Measurements from ENCODE around the gene KIF6. TPM values are rescaled to one million over a fixed set of nuclear protein-coding genes. Genes with fewer than 3 reads are reported as not detected.

KIF6 gene
- total and polyA plus RNA-seq, 7 experiments from 2014 or later = 0.75 TPM; not detected in 6

DNA sequence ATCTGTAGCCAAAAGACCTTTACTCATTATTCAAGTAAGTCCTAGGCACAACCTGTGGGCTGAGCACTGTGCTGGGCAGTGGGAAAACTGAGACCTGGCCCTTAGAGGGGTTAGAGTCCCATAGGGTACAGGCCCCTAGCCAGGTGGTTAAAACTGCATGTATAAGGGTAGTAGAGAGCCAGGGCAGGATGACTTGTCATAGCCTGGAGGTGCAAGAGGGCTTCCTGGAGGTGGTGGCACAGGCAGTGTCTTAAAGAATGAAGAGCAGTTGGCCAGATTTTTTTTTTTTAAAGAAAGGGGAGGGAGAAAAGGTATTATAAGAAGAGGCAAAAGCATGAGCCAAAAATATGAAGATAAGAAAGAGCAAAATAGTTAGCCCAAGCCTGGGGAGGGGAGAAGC lies 226.2 kb downstream of the KIF6 start:
- Histone ChIP-seq H3K4me3 (ENCODE audit: low read length) (no peak overlapping the region), H3K9me3 (ENCODE audit: control insufficient read depth in 2 of 3, low read length in 3 of 3) (peaks cover 0 to 18% (median 0%) of the 10 kb centered on the region in 3 experiments), H3K4me1 (ENCODE audit: control insufficient read depth in 2 of 2, insufficient read depth in 2 of 2, low read length in 2 of 2) (no peaks in the 10 kb centered on the region), H3K27ac (ENCODE audit: low read depth, low read length) (no peak overlapping the region), H3K27me3 (ENCODE audit: control insufficient read depth in 2 of 2, insufficient read depth in 2 of 2, low read length in 2 of 2) (no peaks in the 10 kb centered on the region), H3K36me3 (ENCODE audit: control insufficient read depth in 2 of 3, insufficient read depth in 3 of 3, low read length in 3 of 3) (no peaks in the 10 kb centered on the region)
- Mint-ChIP-seq H3K4me1 (no peaks in the 10 kb centered on the region), H3K36me3 (peaks cover 0 to 22% (median 1%) of the 10 kb centered on the region in 5 donors), H3K9me3 (peaks cover 18 to 46% (median 32%) of the 10 kb centered on the region in 11 donors), H3K4me3 (no peak overlapping the region), H3K27me3 (peaks cover 10 to 71% (median 56%) of the 10 kb centered on the region in 5 donors), H3K27ac (no peak overlapping the region)
- intact Hi-C loops (cut with micrococcal nuclease) = no loop called here
- ATAC-seq (no peak), DNase-seq (no peak)
- POLR2A ChIA-PET = no interaction called here
- CTCF ChIA-PET = no interaction called here

DNA sequence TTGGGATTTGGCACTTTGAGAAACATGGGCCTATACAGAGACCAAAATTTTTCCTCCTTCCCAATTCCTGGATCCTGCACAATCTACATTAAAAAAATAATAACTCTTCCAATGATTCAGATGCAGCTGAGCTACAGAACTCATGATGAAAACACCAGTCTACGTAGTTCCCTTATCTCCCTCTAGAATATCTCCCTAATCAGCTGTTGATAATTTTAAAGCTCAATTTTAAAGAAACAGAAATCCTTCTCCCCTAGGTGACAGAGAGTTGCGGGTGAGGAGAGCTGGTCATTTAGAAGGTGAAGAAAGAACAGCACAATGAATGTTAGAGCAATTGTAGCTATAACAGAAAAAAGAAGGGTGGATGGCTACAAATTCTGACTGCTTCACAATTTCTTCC lies 227.1 kb downstream of the KIF6 start:
- CTCF ChIA-PET = no interaction called here
- Mint-ChIP-seq H3K4me1 (no peaks in the 10 kb centered on the region), H3K27ac (no peak overlapping the region), H3K36me3 (peaks cover 0 to 17% (median 1%) of the 10 kb centered on the region in 5 donors), H3K27me3 (peaks cover 15 to 67% (median 46%) of the 10 kb centered on the region in 5 donors), H3K9me3 (peaks cover 16 to 40% (median 26%) of the 10 kb centered on the region in 11 donors), H3K4me3 (no peak overlapping the region)
- POLR2A ChIA-PET = no interaction called here
- DNase-seq (no peak), ATAC-seq (no peak)
- Histone ChIP-seq H3K9me3 (ENCODE audit: control insufficient read depth in 2 of 3, low read length in 3 of 3) (peaks cover 0 to 18% (median 0%) of the 10 kb centered on the region in 3 experiments), H3K4me3 (ENCODE audit: low read length) (no peak overlapping the region), H3K4me1 (ENCODE audit: control insufficient read depth in 2 of 2, insufficient read depth in 2 of 2, low read length in 2 of 2) (no peaks in the 10 kb centered on the region), H3K27ac (ENCODE audit: low read depth, low read length) (no peak overlapping the region), H3K36me3 (ENCODE audit: control insufficient read depth in 2 of 3, insufficient read depth in 3 of 3, low read length in 3 of 3) (no peaks in the 10 kb centered on the region), H3K27me3 (ENCODE audit: control insufficient read depth in 2 of 2, insufficient read depth in 2 of 2, low read length in 2 of 2) (no peaks in the 10 kb centered on the region)
- intact Hi-C loops (cut with micrococcal nuclease) = no loop called here

DNA sequence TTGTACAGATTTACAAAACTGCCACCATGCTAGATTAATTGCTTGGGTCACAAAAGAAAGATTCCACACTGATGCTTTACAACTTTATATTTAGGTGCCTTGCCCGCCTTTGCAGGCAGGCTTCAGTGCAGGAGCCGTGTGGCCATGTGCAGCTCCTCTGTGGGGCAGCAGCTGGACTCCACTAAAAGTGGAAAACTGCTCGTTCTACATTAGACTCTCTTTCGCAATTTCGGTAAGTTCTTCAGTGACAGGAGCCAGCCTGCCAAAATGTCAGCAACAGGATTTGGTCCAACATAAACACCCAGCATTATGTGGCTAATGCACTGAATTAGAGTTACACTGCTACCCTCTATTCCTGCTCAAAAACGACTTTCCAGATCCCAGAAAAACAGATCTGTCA lies 228.3 kb downstream of the KIF6 start:
- Histone ChIP-seq H3K27ac (ENCODE audit: low read depth, low read length) (no peak overlapping the region), H3K36me3 (ENCODE audit: control insufficient read depth in 2 of 3, insufficient read depth in 3 of 3, low read length in 3 of 3) (no peaks in the 10 kb centered on the region), H3K4me1 (ENCODE audit: control insufficient read depth in 2 of 2, insufficient read depth in 2 of 2, low read length in 2 of 2) (no peaks in the 10 kb centered on the region), H3K9me3 (ENCODE audit: control insufficient read depth in 2 of 3, low read length in 3 of 3) (peaks cover 0 to 13% (median 0%) of the 10 kb centered on the region in 3 experiments), H3K4me3 (ENCODE audit: low read length) (no peak overlapping the region), H3K27me3 (ENCODE audit: control insufficient read depth in 2 of 2, insufficient read depth in 2 of 2, low read length in 2 of 2) (no peaks in the 10 kb centered on the region)
- no peak overlapping the region for H3K27ac Mint-ChIP-seq
- peaks cover 0 to 11% (median 1%) of the 10 kb centered on the region in 5 donors for H3K36me3 Mint-ChIP-seq
- ChIA-PET CTCF (no interaction called here), POLR2A (no interaction called here)
- ATAC-seq = no peak
- peaks cover 8 to 28% (median 18%) of the 10 kb centered on the region in 11 donors for H3K9me3 Mint-ChIP-seq
- DNase-seq = no peak
- peaks cover 17 to 65% (median 46%) of the 10 kb centered on the region in 5 donors for H3K27me3 Mint-ChIP-seq
- no peak overlapping the region for H3K4me3 Mint-ChIP-seq
- no peaks in the 10 kb centered on the region for H3K4me1 Mint-ChIP-seq
- intact Hi-C loops (cut with micrococcal nuclease) = no loop called here

DNA sequence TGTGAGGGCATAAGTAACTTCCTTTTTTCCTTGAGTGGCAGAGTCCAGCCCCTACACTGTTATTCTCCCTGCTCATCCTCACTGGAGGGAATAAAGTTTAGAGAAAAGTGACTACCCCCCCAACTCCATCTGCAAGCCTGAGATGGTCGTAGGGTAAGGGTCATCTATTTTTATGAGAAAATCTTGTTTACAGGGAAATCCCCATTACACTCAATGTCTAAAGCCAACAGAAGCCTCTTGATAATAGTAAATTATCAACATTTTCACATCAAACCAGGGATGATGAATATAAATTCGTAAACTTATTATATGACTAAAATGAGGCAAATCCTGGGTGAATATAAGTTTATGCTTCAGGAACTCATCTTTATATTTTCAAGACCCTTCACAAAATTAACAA lies 228.8 kb downstream of the KIF6 start:
- DNase-seq = no peak
- POLR2A ChIA-PET = no interaction called here
- no peaks in the 10 kb centered on the region for H3K27me3 ChIP-seq (ENCODE audit: control insufficient read depth in 2 of 2, insufficient read depth in 2 of 2, low read length in 2 of 2)
- intact Hi-C loops (cut with micrococcal nuclease) = no loop called here
- Mint-ChIP-seq H3K36me3 (peaks cover 0 to 11% (median under 1%) of the 10 kb centered on the region in 5 donors), H3K27me3 (peaks cover 15 to 65% (median 48%) of the 10 kb centered on the region in 5 donors), H3K27ac (no peak overlapping the region), H3K4me3 (no peak overlapping the region), H3K4me1 (no peaks in the 10 kb centered on the region), H3K9me3 (peaks cover 5 to 23% (median 14%) of the 10 kb centered on the region in 11 donors)
- CTCF ChIA-PET = no interaction called here
- no peaks in the 10 kb centered on the region for H3K4me1 ChIP-seq (ENCODE audit: control insufficient read depth in 2 of 2, insufficient read depth in 2 of 2, low read length in 2 of 2)
- no peak for ATAC-seq
- no peaks in the 10 kb centered on the region for H3K36me3 ChIP-seq (ENCODE audit: control insufficient read depth in 2 of 3, insufficient read depth in 3 of 3, low read length in 3 of 3)
- no peak overlapping the region for H3K4me3 ChIP-seq (ENCODE audit: low read length)
- no peak overlapping the region for H3K27ac ChIP-seq (ENCODE audit: low read depth, low read length)
- H3K9me3 ChIP-seq (ENCODE audit: control insufficient read depth in 2 of 3, low read length in 3 of 3) = peaks cover 0 to 8% (median 0%) of the 10 kb centered on the region in 3 experiments

- ATAC-seq (no peak), DNase-seq (no peak)
- Histone ChIP-seq H3K27ac (ENCODE audit: low read depth, low read length) (no peak overlapping the region), H3K4me1 (ENCODE audit: control insufficient read depth in 2 of 2, insufficient read depth in 2 of 2, low read length in 2 of 2) (no peaks in the 10 kb centered on the region), H3K9me3 (ENCODE audit: control insufficient read depth in 2 of 3, low read length in 3 of 3) (peaks cover 0 to 2% (median 0%) of the 10 kb centered on the region in 3 experiments), H3K27me3 (ENCODE audit: control insufficient read depth in 2 of 2, insufficient read depth in 2 of 2, low read length in 2 of 2) (no peaks in the 10 kb centered on the region), H3K4me3 (ENCODE audit: low read length) (no peak overlapping the region), H3K36me3 (ENCODE audit: control insufficient read depth in 2 of 3, insufficient read depth in 3 of 3, low read length in 3 of 3) (no peaks in the 10 kb centered on the region)
- ChIA-PET CTCF (no interaction called here), POLR2A (no interaction called here)
- Mint-ChIP-seq H3K36me3 (peaks cover 0 to 8% (median 0%) of the 10 kb centered on the region in 5 donors), H3K4me3 (no peak overlapping the region), H3K9me3 (peaks cover 0 to 15% (median 10%) of the 10 kb centered on the region in 11 donors), H3K27ac (no peak overlapping the region), H3K27me3 (peaks cover 15 to 60% (median 46%) of the 10 kb centered on the region in 5 donors), H3K4me1 (no peaks in the 10 kb centered on the region)
- intact Hi-C loops (cut with micrococcal nuclease) = no loop called here
Measured at GRCh38 chr6:39495640-39496039, 229.6 kb downstream of the KIF6 start.

GRCh38 chr6:39494998-39495397 lies 230.2 kb downstream of the KIF6 start:
- Mint-ChIP-seq H3K27me3 (peaks cover 15 to 53% (median 45%) of the 10 kb centered on the region in 5 donors), H3K4me3 (no peak overlapping the region), H3K9me3 (peaks cover 0 to 9% (median 3%) of the 10 kb centered on the region in 11 donors), H3K36me3 (peaks cover 0 to 4% (median 0%) of the 10 kb centered on the region in 5 donors), H3K27ac (no peak overlapping the region), H3K4me1 (no peaks in the 10 kb centered on the region)
- H3K4me1 ChIP-seq (ENCODE audit: control insufficient read depth in 2 of 2, insufficient read depth in 2 of 2, low read length in 2 of 2) = no peaks in the 10 kb centered on the region
- ChIA-PET CTCF (no interaction called here), POLR2A (no interaction called here)
- no peaks in the 10 kb centered on the region for H3K36me3 ChIP-seq (ENCODE audit: control insufficient read depth in 2 of 3, insufficient read depth in 3 of 3, low read length in 3 of 3)
- no peak overlapping the region for H3K4me3 ChIP-seq (ENCODE audit: low read length)
- H3K27ac ChIP-seq (ENCODE audit: low read depth, low read length) = no peak overlapping the region
- DNase-seq (no peak), ATAC-seq (no peak)
- no peaks in the 10 kb centered on the region for H3K9me3 ChIP-seq (ENCODE audit: control insufficient read depth in 2 of 3, low read length in 3 of 3)
- no peaks in the 10 kb centered on the region for H3K27me3 ChIP-seq (ENCODE audit: control insufficient read depth in 2 of 2, insufficient read depth in 2 of 2, low read length in 2 of 2)
- intact Hi-C loops (cut with micrococcal nuclease) = no loop called here

- H3K36me3 ChIP-seq (ENCODE audit: control insufficient read depth in 2 of 3, insufficient read depth in 3 of 3, low read length in 3 of 3) = no peaks in the 10 kb centered on the region
- H3K9me3 Mint-ChIP-seq = no peaks in the 10 kb centered on the region
- intact Hi-C loops (cut with micrococcal nuclease) = no loop called here
- DNase-seq (no peak), ATAC-seq (no peak)
- no peaks in the 10 kb centered on the region for H3K27me3 ChIP-seq (ENCODE audit: control insufficient read depth in 2 of 2, insufficient read depth in 2 of 2, low read length in 2 of 2)
- peaks cover 20 to 48% (median 37%) of the 10 kb centered on the region in 5 donors for H3K27me3 Mint-ChIP-seq
- no peak overlapping the region for H3K27ac Mint-ChIP-seq
- no peak overlapping the region for H3K4me3 Mint-ChIP-seq
- H3K9me3 ChIP-seq (ENCODE audit: control insufficient read depth in 2 of 3, low read length in 3 of 3) = no peaks in the 10 kb centered on the region
- H3K4me1 ChIP-seq (ENCODE audit: control insufficient read depth in 2 of 2, insufficient read depth in 2 of 2, low read length in 2 of 2) = no peaks in the 10 kb centered on the region
- H3K4me1 Mint-ChIP-seq = no peaks in the 10 kb centered on the region
- ChIA-PET POLR2A (no interaction called here), CTCF (no interaction called here)
- no peak overlapping the region for H3K4me3 ChIP-seq (ENCODE audit: low read length)
- no peaks in the 10 kb centered on the region for H3K36me3 Mint-ChIP-seq
- no peak overlapping the region for H3K27ac ChIP-seq (ENCODE audit: low read depth, low read length)
Measured at GRCh38 chr6:39493777-39494176, 231.4 kb downstream of the KIF6 start.

Measured in naive thymus-derived CD4-positive, alpha-beta T cell (primary cell).